ENCODE measurements around the gene DNAJB1.
A peak's percentile ranks its signal among the peaks of the same experiment; 100 is the strongest.

DNAJB1 gene

DNA sequence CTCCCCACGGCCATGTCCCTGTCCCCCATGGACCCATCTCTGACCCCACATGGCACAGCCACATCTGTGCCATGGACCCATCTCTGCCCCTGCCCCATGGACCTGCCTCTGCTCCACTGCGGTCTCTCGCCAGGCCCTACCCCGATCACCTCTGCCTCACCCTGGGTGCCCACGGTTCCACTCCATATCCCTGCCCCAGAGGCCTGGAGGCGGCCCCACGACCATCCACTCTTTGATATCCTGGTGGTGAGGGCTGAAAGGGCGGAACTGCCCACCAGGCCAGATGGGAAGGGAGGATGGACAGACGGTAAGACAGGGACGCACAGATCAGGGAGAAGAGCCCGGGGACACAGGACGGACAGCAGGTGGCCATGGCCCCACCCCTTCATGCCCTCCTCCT is 43.4 kb downstream of the DNAJB1 start:
- TF ChIP-seq, protein P1, sequence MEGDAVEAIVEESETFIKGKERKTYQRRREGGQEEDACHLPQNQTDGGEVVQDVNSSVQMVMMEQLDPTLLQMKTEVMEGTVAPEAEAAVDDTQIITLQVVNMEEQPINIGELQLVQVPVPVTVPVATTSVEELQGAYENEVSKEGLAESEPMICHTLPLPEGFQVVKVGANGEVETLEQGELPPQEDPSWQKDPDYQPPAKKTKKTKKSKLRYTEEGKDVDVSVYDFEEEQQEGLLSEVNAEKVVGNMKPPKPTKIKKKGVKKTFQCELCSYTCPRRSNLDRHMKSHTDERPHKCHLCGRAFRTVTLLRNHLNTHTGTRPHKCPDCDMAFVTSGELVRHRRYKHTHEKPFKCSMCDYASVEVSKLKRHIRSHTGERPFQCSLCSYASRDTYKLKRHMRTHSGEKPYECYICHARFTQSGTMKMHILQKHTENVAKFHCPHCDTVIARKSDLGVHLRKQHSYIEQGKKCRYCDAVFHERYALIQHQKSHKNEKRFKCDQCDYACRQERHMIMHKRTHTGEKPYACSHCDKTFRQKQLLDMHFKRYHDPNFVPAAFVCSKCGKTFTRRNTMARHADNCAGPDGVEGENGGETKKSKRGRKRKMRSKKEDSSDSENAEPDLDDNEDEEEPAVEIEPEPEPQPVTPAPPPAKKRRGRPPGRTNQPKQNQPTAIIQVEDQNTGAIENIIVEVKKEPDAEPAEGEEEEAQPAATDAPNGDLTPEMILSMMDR (IDR thresholded peaks at IDR 0.05; ENCODE audit: insufficient read depth, low read depth, low read length, missing control alignments) = no peak
- H3K4me3 ChIP-seq (ENCODE audit: low read length) = no peak overlapping the region
- DNase-seq (ENCODE audit: low read depth) = no peak

DNA sequence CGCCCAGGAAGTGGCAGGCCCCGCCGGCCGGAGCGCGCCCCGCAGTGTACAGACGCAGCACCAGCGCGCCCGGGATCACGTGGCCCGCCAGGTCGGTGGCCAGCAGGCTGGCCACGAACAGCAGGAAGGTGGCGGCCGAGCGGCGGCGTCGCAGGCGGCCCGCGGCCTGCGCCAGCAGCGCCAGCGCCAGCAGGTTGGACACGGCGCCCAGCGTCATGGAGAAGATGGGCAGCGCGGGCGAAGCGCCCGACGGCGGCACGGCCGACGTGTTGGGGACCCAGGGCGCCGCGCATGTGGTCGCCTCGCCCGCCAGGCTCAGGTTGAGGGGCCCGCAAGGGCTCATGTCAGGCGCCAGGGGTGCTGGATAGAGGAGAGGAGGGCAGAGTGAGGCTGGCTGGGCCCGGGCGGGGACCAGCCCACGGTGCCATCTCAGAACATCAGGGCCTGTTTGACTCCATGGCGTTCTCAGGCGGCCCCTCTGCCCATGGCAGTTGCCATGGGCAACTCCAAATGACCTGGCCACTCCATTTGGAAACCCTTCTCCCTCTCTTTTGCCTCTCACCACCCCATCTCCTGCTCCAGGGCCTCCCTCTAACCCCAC is 44.1 kb downstream of the DNAJB1 start:
- H3K4me3 ChIP-seq (ENCODE audit: low read length) = no peak overlapping the region
- DNase-seq (ENCODE audit: low read depth) = peak; percentile 23
- TF ChIP-seq, protein P1 (IDR thresholded peaks at IDR 0.05; ENCODE audit: insufficient read depth, low read depth, low read length, missing control alignments) = no peak

DNA sequence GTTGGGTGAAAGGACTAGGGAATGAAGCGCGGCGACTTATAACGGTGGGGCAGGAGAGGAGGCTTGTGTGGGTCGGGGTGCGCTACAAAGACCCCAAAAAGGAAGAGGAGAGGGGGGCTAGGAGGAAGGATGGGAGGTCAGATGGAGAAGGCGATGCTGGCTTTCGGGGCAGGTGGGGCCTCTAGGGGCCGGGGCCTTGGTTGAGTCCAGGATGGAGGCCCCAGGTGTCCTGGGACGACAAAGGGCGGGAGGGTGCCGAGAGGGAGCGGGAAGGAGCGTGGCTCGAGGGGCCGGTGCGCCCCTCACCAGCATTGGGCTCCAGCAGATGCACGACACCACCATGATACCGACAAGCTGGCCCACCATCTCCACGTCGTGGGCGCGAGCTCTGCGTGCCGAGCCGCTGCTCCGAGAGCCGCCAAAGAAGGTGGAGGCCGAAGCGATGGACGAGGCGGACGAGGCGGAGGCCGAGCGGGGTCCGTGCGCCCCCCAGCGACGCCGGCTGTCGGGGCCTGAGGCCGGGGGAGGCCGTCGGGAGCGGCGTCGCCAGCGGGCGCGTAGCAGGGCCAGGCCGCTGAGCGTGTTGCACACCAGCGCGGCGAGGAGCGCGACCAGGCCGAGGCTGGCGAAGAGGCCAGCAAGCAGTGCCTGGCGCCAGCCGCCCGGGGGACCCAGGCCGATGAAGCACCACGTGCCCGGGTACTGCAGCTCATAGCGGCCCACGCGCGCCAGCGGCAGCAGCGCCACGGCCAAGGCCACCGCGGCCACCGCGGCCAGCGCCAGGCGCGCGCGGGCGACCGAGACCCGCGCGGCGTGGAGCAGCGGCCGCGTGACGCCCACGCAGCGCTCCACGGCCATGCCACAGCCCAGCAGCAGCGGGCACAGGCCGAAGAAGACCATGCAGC is 44.9 kb downstream of the DNAJB1 start:
- DNase-seq (ENCODE audit: low read depth) = peak; percentile 17
- no peak overlapping the region for H3K4me3 ChIP-seq (ENCODE audit: low read length)
- TF ChIP-seq, protein P1 (IDR thresholded peaks at IDR 0.05; ENCODE audit: insufficient read depth, low read depth, low read length, missing control alignments) = no peak

DNA sequence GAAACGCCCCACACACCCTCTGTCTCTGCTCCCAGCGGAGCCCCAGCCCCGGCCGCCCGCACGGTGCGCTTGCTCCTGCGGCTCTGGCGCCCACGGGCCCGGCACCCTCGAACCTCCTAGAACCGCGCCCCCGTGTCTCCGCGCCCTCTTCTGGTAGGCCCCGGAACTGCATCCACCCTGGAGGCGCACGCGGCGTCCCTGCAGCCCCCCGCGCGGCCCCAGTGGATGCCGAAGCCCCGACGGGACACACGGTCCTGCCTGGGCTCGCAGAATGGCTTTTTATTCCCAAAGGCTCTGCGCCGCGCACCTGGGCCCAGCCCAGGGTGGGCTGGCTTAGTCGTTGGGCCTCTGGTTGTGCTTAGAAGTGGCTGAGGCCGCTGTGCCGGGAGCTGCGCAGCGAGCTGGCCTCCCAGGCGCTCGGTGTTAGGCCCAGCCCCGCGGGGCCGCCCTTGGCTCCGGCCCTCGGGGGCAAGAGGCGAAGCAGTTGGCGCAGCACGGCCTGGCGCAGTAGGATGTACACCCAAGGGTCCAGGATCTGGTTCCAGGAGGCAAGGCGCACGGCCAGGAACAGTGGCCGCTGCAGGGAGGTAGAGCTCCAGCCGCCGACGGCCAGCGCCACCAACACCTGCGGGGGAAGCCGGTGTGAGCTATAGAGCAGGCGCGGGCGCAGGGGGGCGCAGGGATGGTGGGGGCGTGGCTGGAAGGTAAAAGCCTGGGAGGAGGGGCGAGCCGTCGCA is 45.8 kb downstream of the DNAJB1 start:
- TF ChIP-seq, protein P1 (IDR thresholded peaks at IDR 0.05; ENCODE audit: insufficient read depth, low read depth, low read length, missing control alignments) = peak; percentile 75
- DNase-seq (ENCODE audit: low read depth) = peak; percentile 53
- no peak overlapping the region for H3K4me3 ChIP-seq (ENCODE audit: low read length)

DNA sequence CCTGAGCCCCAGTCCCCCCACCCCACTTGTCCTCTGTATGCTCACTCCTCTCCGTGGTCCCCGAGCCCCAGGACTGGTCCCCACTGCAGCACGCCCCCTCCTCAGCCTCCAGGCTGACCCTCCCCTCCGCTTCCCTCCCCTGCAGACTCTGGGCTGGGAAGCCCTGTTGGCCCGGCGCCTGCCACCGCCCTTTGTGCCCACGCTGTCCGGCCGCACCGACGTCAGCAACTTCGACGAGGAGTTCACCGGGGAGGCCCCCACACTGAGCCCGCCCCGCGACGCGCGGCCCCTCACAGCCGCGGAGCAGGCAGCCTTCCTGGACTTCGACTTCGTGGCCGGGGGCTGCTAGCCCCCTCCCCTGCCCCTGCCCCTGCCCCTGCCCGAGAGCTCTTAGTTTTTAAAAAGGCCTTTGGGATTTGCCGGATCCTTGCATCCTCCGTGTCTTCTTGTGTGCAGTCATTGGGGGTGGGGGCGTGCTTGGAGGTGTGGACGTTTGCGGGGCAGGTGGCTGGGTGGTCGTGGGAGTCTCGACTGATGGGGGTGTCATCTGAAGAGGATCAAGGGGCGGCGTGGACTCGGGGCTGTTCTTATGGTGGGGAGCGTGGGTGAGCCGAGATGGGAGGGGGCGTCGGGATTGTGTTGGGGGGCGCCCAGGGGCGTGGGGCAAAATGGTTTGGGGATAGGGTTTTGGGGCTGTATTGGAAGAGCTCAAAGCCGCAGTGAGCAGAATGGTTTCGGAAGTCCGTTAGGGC is 46.6 kb downstream of the DNAJB1 start:
- DNase-seq (ENCODE audit: low read depth) = no peak
- H3K4me3 ChIP-seq (ENCODE audit: low read length) = no peak overlapping the region
- TF ChIP-seq, protein P1 (IDR thresholded peaks at IDR 0.05; ENCODE audit: insufficient read depth, low read depth, low read length, missing control alignments) = no peak

Data from epithelial cell of esophagus (primary cell).